NB4 (cell line): ENCODE measurements around the gene DPF3.

Experiments
- DNase-seq: peaks from one replicate; pipeline ENCODE4 v3.0.0; 2010; ENCODE audit warnings: low read depth
- H3K4me3 ChIP-seq: one replicate; pipeline ENCODE4 v1.5.1; 2011; ENCODE audit warnings: mild to moderate bottlenecking, low read depth, low read length, moderate library complexity
- MYC ChIP-seq: IDR thresholded peaks from 2 replicates; pipeline ENCODE4 v1.6.1; 2011; ENCODE audit warnings: low read depth, low read length
- POLR2A ChIP-seq: IDR thresholded peaks from 2 replicates; pipeline ENCODE4 v1.6.1; 2011; ENCODE audit warnings: mild to moderate bottlenecking; ENCODE audit not compliant: insufficient read length; ENCODE audit errors: extremely low read depth
- TF ChIP-seq, protein P1 (sequence below): IDR thresholded peaks from 2 replicates; pipeline ENCODE4 v1.6.1; 2011; ENCODE audit warnings: low read depth, low read length
- TF ChIP-seq, protein P2 (sequence below): IDR thresholded peaks from one replicate; pipeline ENCODE4 v1.5.1; 2012; ENCODE audit warnings: low read depth, low read length

DPF3 gene

DNA sequence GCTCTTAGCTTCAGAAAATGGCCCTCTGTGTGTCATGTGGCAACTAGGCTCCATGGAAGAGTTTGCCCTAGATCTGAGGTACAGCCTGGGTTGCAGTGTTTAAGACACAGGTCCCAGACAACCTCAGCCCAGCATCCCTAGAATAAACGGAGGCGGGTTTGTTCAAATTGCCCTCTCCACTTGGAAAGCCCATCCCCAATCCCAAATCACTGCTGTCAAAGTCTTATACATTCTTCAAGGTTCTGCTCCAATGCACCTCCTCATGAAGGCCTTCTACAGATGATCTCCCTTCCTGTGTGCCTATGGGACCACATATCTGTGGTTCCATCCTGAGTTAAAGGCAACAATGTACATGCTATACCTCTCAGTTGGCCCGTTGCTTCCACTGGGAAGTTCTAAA, 289.8 kb downstream of the DPF3 start:
- no peak for DNase-seq
- TF ChIP-seq POLR2A (no peak), MYC (no peak)
- TF ChIP-seq, protein P1, sequence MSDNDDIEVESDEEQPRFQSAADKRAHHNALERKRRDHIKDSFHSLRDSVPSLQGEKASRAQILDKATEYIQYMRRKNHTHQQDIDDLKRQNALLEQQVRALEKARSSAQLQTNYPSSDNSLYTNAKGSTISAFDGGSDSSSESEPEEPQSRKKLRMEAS = no peak
- TF ChIP-seq, protein P2, sequence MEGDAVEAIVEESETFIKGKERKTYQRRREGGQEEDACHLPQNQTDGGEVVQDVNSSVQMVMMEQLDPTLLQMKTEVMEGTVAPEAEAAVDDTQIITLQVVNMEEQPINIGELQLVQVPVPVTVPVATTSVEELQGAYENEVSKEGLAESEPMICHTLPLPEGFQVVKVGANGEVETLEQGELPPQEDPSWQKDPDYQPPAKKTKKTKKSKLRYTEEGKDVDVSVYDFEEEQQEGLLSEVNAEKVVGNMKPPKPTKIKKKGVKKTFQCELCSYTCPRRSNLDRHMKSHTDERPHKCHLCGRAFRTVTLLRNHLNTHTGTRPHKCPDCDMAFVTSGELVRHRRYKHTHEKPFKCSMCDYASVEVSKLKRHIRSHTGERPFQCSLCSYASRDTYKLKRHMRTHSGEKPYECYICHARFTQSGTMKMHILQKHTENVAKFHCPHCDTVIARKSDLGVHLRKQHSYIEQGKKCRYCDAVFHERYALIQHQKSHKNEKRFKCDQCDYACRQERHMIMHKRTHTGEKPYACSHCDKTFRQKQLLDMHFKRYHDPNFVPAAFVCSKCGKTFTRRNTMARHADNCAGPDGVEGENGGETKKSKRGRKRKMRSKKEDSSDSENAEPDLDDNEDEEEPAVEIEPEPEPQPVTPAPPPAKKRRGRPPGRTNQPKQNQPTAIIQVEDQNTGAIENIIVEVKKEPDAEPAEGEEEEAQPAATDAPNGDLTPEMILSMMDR = no peak
- no peak overlapping the region for H3K4me3 ChIP-seq

DNA sequence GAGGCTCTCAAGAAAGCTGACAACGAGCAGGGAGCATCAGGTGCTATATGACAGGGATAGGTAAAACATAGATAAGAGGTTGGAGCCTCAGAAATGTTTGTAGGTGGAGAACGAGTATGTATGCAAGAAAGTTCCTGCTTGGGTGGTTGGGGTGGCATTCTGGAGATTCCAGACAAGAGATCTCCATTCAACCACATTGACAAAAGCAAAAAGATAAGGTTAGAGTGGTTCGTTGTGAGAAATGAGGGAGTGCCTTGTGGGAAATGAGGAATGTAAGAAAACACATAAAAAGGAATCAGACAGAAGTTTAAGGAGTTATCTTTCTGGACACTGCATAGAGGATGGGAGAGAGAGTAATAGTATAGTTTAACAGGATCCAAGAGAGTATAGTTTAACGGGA, 290.3 kb downstream of the DPF3 start:
- TF ChIP-seq MYC (no peak), POLR2A (no peak)
- TF ChIP-seq, protein P1 = no peak
- TF ChIP-seq, protein P2 = no peak
- no peak for DNase-seq
- H3K4me3 ChIP-seq = no peak overlapping the region

DNA sequence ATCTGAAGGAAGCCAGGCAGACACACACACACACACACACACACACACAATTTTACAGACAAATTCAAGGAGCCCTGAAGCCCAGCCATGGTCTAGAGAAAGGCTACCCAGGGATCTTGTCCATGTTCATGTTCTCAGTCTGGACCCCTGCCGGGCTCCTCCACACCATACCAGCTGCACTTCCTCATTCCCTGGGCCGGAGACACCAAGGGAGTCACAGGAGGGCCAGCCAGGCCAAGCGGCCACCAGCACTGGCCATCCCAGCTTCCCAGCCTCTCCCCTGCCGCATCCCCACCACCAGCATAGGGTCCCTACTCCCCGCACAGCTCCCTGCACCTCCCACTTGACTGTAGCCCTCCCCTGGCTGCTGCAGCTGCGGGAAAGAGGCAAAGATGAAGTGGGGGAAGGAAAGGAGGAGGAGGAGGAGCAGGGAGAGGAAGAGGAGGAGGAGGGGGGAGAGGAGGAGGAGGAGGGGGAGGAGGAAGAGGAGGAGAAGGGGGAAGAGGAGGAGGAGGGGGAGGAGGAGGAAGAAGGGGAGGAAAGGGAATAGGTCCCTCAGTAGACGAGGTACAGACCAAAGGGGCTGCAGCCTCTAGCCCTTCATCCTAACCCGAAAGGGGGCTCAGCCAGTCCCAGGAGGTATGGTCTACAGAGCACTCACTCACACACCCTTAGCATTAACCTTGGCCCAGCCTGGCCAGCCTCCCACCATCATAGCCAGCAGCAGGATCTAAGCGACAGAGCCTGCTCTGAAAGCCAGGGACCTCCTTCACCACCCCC, 293.2 kb downstream of the DPF3 start:
- DNase-seq = peak; percentile 53
- no peak overlapping the region for H3K4me3 ChIP-seq
- TF ChIP-seq POLR2A (no peak), MYC (no peak)
- TF ChIP-seq, protein P2 = no peak
- TF ChIP-seq, protein P1 = no peak

DNA sequence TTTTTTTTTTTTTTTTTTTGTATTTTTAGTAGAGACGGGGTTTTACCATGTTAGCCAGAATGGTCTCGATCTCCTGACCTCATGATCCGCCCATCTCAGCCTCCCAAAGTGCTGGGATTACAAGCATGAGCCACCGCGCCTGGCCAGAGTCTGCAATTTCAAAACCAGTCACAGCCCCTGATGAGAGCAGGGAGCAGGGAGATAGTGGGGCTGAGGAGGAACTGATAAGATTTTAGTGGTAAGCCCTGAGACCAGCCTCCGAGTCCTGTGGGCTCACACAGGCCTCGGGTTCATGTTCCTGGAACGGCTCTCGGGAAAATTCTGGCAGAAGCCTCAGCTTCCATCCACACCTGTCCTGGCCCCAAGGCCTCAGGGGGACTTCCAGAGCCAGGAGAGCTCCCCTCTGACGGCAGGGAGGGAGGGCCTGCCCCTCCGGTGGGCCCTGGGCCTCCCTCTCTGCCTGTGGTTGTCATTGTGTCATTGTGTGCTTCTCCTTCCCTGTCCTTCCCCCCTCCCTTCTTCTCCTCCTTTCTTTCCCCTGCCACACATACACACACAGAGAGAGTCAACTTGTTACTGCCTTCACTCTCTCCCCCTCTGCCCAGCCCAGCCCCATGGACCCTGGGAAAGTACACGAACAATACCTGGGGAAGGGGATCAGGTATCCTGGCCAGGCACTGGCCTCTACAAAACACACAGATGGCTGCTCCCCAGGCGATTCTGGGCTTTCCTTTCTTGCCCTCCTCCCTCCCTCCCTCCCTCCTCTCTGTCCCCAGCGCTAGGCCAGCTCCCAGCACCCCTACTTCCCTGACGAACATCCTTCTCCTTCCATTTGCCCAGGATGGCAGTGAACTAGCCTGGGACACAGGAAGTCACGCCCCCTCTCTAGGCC, 294.1 kb downstream of the DPF3 start:
- DNase-seq = peak; percentile 51
- TF ChIP-seq, protein P1 = no peak
- TF ChIP-seq POLR2A = no peak
- TF ChIP-seq, protein P2 = no peak
- TF ChIP-seq MYC = no peak
- no peak overlapping the region for H3K4me3 ChIP-seq

DNA sequence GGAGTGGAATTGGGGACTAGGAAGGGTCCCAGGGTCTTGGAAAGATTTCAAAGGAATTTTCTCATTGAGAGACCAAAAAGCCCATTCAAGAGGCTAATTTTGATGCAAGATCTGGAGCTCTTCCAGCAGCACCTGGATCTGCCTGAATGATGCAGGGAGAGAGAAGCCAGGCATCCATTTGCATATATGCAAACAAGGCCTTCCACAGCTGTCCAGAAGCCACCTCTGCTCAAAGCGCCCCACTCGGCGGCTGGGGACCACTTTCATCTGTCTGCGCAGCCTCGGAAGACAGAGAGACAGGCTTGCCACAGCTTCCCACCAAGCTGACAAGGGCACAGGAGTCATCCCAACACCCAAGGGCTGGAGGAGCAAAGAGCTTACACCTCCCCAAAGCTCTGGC, 295.6 kb downstream of the DPF3 start:
- no peak for DNase-seq
- TF ChIP-seq MYC (no peak), POLR2A (no peak)
- TF ChIP-seq, protein P1 = no peak
- TF ChIP-seq, protein P2 = no peak
- no peak overlapping the region for H3K4me3 ChIP-seq
